Endothelial cell of umbilical vein (primary cell): ENCODE data around the gene LRRC41. TPM values are rescaled to one million over a fixed set of nuclear protein-coding genes. Genes with fewer than 3 reads are reported as not detected.

Experiments used
- BruUV-seq: library from RNA; stranded (reverse); fragments of 400-500 nt; replicated peaks from 2 replicates; lab custom pipeline; 2021; lab: Mats Ljungman, UMichigan
- CTCF ChIA-PET: fragments of 300-600, 350-600 bp; sonication (Branson Sonifier 250); formaldehyde crosslinking; loops from one replicate; lab custom pipeline; 2021; ENCODE audit warnings: antibody characterized with exemption, inconsistent platforms; lab: Charles Lee
- POLR2A ChIA-PET: fragments of 300-600, 350-600 bp; sonication (Branson Sonifier 250); formaldehyde crosslinking; loops from one replicate; lab custom pipeline; 2021; ENCODE audit warnings: antibody characterized with exemption, inconsistent platforms; lab: Charles Lee
- DNase-seq: peaks from one replicate; pipeline ENCODE4 v3.0.0-alpha.2; 2011; ENCODE audit warnings: low read depth, low spot score
- FAIRE-seq: peaks from 2 replicates; lab custom pipeline; 2011; peaks lifted over from hg19 to GRCh38; lab: Jason Lieb, UNC
- H2AFZ ChIP-seq: 2 replicates; pipeline ENCODE4 v1.6.0; 2012; ENCODE audit warnings: low read depth, low read length, control low read depth, inconsistent platforms
- H3K27ac ChIP-seq: 2 replicates; pipeline ENCODE4 v1.5.1; 2011; ENCODE audit warnings: low read depth, mild to moderate bottlenecking, control low read depth, low read length, moderate library complexity; ENCODE audit not compliant: insufficient read depth
- H3K27me3 ChIP-seq, 2 experiments: 2 replicates each; pipeline versions ENCODE4 v1.6.0 to v1.6.1; 2011; ENCODE audit warnings: low read length in 2 of 2, mixed read lengths in 1 of 2; ENCODE audit not compliant: control insufficient read depth in 2 of 2, insufficient read depth in 2 of 2
- H3K36me3 ChIP-seq, 2 experiments: 2 replicates in 1 of 2; 3 replicates in 1 of 2; pipeline ENCODE4 v1.5.1; 2011; ENCODE audit warnings: low read length in 2 of 2, mild to moderate bottlenecking in 1 of 2, moderate library complexity in 1 of 2; ENCODE audit not compliant: control insufficient read depth in 2 of 2, insufficient read depth in 2 of 2; ENCODE audit errors: extremely low read depth in 1 of 2
- H3K4me1 ChIP-seq: 3 replicates; pipeline ENCODE4 v1.5.1; 2011; ENCODE audit warnings: mild to moderate bottlenecking, low read length; ENCODE audit not compliant: control insufficient read depth, insufficient read depth; ENCODE audit errors: extremely low read depth
- H3K4me2 ChIP-seq: 2 replicates; pipeline ENCODE4 v1.6.1; 2011; ENCODE audit warnings: low read length, control low read depth, mixed read lengths; ENCODE audit not compliant: insufficient read depth
- H3K4me3 ChIP-seq, 3 experiments: fragments of 200-600 bp in 1 of 3; sonication (generic), shearing (Covaris generic) in 1 of 3; replicated peaks in 1 of 3; 2 replicates each; pipeline ENCODE4 v1.5.1; 2011 to 2016; ENCODE audit warnings: control low read depth in 3 of 3, low read length in 3 of 3, mild to moderate bottlenecking in 2 of 3, inconsistent platforms in 1 of 3, low read depth in 1 of 3, moderate library complexity in 1 of 3; ENCODE audit not compliant: insufficient read depth in 1 of 3
- H3K79me2 ChIP-seq: 2 replicates; pipeline ENCODE4 v1.6.0; 2012; ENCODE audit warnings: low read length, inconsistent platforms; ENCODE audit not compliant: control insufficient read depth, insufficient read depth
- H3K9ac ChIP-seq: replicated peaks from 2 replicates; pipeline ENCODE3; 2011; ENCODE audit warnings: low read length, control low read depth; ENCODE audit not compliant: insufficient read depth; ENCODE audit errors: extremely low read depth
- H3K9me1 ChIP-seq: replicated peaks from 3 replicates; pipeline ENCODE4 v1.6.0; 2011; ENCODE audit warnings: mild to moderate bottlenecking, low read length; ENCODE audit not compliant: control insufficient read depth, insufficient read depth; ENCODE audit errors: extremely low read depth
- H3K9me3 ChIP-seq: replicated peaks from 2 replicates; pipeline ENCODE4 v1.5.1; 2012; ENCODE audit warnings: low read length, inconsistent platforms; ENCODE audit not compliant: control insufficient read depth, insufficient read depth
- H4K20me1 ChIP-seq: replicated peaks from 2 replicates; pipeline ENCODE3; 2011; ENCODE audit warnings: mild to moderate bottlenecking, low read length; ENCODE audit not compliant: control insufficient read depth, insufficient read depth; ENCODE audit errors: extremely low read depth
- EZH2 ChIP-seq: IDR thresholded peaks from 2 replicates; pipeline ENCODE4 v1.6.1; 2012; ENCODE audit warnings: borderline replicate concordance, low read depth, mild to moderate bottlenecking, moderate library complexity, low read length, inconsistent platforms; ENCODE audit not compliant: severe bottlenecking
- FOS ChIP-seq: IDR thresholded peaks from 2 replicates; pipeline ENCODE4 v1.6.1; 2011; ENCODE audit warnings: mild to moderate bottlenecking, low read length, moderate library complexity, borderline replicate concordance; ENCODE audit not compliant: insufficient read depth
- GATA2 ChIP-seq: IDR thresholded peaks from 2 replicates; pipeline ENCODE4 v1.7.0; 2011; ENCODE audit warnings: low read depth, mild to moderate bottlenecking, moderate library complexity, mixed read lengths, low read length; ENCODE audit not compliant: insufficient read length, insufficient read depth
- JUN ChIP-seq: IDR thresholded peaks from 2 replicates; pipeline ENCODE4 v1.6.1; 2011; ENCODE audit warnings: borderline replicate concordance, low read depth; ENCODE audit not compliant: insufficient read length, insufficient read depth
- MYC ChIP-seq: IDR thresholded peaks from one replicate; pipeline ENCODE4 v1.6.1; 2011; ENCODE audit warnings: mild to moderate bottlenecking, low read depth, low read length
- POLR2A ChIP-seq: IDR thresholded peaks from 2 replicates; pipeline ENCODE4 v1.6.1; 2012; ENCODE audit warnings: low read depth, mild to moderate bottlenecking, control low read depth, low read length
- POLR2AphosphoS5 ChIP-seq: IDR thresholded peaks from 2 replicates; pipeline ENCODE4 v1.6.1; 2012; ENCODE audit warnings: low read depth, mild to moderate bottlenecking, control low read depth, low read length, moderate library complexity; ENCODE audit not compliant: insufficient read depth
- dilution Hi-C: fragments of 300-500 bp; cut with MboI; formaldehyde crosslinking; loops from one replicate; pipeline ENCODE4 v1.15.0; 2019; ENCODE audit warnings: low sequenced_read_pairs; ENCODE audit not compliant: extremely low pct_ligation_motif_present
- intact Hi-C: fragments of 100-400 bp; cut with micrococcal nuclease; formaldehyde crosslinking; loops from one replicate; pipeline ENCODE4 v1.10.0; 2022
- polyA plus RNA-seq, 4 experiments: library from polyadenylated mRNA; depleted of rRNA in 3 of 4; stranded (reverse) in 3 of 4; unstranded in 1 of 4; fragments of >200 nt; gene quantifications; 2 replicates each; pipeline versions ENCODE4 v1.2.1 to v1.2.3, GENCODE V29; 2011 to 2012; ENCODE audit warnings: missing spikeins in 1 of 4
- total RNA-seq: library from RNA; stranded (reverse); gene quantifications from 2 replicates; pipeline ENCODE4 v1.2.3, GENCODE V29; 2021
- TF ChIP-seq, protein P1 (sequence below), 2 donors: IDR thresholded peaks; 1 replicate in 1 of 2; 2 replicates in 1 of 2; pipeline ENCODE4 v1.5.1; 2011; ENCODE audit warnings: low read length in 2 of 2, mild to moderate bottlenecking in 2 of 2, moderate library complexity in 2 of 2, control low read depth in 1 of 2, inconsistent platforms in 1 of 2, low read depth in 1 of 2; ENCODE audit not compliant: insufficient read depth in 1 of 2; ENCODE audit errors: extremely low read depth in 1 of 2
- TF ChIP-seq, protein P2 (sequence below): IDR thresholded peaks from 2 replicates; pipeline ENCODE4 v1.6.1; 2011; ENCODE audit not compliant: insufficient read depth, insufficient read length

LRRC41 gene
- total and polyA plus RNA-seq, 2 donors (not counting 3 experiments of a cell fraction or from before 2014, with no cell fraction given), result 69.2 to 91.1 TPM

DNA sequence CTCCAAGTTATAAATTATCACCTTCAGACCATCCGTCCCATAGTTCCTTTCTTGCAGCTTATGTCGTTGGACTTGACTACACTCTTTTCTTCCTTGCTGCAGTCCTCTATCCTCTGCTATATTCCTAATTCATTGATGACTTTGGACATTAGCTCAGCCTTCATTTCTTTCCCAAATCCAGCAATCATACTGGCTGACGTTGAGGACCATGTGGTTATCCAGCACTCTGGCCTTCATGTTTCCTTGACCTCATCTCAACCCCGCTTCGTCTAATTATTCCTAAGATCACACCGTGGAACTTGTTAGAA, 28.4 kb downstream of the LRRC41 start:
- no peak overlapping the region for H2AFZ ChIP-seq
- H4K20me1 ChIP-seq, result no peaks in the 10 kb centered on the region
- no peaks in the 10 kb centered on the region for H3K9me3 ChIP-seq
- H3K27ac ChIP-seq, result no peak overlapping the region
- DNase-seq (no peak), FAIRE-seq (no peak)
- H3K9me1 ChIP-seq, result no peaks in the 10 kb centered on the region
- peaks cover 8 to 11% of the 10 kb centered on the region in 2 experiments for H3K36me3 ChIP-seq
- H3K27me3 ChIP-seq, result no peaks in the 10 kb centered on the region
- no peaks in the 10 kb centered on the region for H3K79me2 ChIP-seq
- H3K9ac ChIP-seq, result no peak overlapping the region
- intact Hi-C loops (no loop called here), dilution Hi-C loops (no loop called here)
- CTCF ChIA-PET, result no interaction called here
- H3K4me2 ChIP-seq, result no peak overlapping the region
- H3K4me1 ChIP-seq, result no peaks in the 10 kb centered on the region
- no peak overlapping the region for H3K4me3 ChIP-seq
- POLR2A ChIA-PET, result no interaction called here
- TF ChIP-seq POLR2A (no peak), MYC (no peak), POLR2AphosphoS5 (no peak), JUN (no peak), FOS (no peak), EZH2 (no peak), GATA2 (no peak)
- TF ChIP-seq, protein P1, sequence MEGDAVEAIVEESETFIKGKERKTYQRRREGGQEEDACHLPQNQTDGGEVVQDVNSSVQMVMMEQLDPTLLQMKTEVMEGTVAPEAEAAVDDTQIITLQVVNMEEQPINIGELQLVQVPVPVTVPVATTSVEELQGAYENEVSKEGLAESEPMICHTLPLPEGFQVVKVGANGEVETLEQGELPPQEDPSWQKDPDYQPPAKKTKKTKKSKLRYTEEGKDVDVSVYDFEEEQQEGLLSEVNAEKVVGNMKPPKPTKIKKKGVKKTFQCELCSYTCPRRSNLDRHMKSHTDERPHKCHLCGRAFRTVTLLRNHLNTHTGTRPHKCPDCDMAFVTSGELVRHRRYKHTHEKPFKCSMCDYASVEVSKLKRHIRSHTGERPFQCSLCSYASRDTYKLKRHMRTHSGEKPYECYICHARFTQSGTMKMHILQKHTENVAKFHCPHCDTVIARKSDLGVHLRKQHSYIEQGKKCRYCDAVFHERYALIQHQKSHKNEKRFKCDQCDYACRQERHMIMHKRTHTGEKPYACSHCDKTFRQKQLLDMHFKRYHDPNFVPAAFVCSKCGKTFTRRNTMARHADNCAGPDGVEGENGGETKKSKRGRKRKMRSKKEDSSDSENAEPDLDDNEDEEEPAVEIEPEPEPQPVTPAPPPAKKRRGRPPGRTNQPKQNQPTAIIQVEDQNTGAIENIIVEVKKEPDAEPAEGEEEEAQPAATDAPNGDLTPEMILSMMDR (IDR thresholded peaks at IDR 0.05; ENCODE audit: extremely low read depth in 1 of 2, insufficient read depth in 1 of 2, low read depth in 1 of 2, low read length in 2 of 2), result no peak
- TF ChIP-seq, protein P2, sequence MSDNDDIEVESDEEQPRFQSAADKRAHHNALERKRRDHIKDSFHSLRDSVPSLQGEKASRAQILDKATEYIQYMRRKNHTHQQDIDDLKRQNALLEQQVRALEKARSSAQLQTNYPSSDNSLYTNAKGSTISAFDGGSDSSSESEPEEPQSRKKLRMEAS, result no peak
- no TSS peak for BruUV-seq
